ENCODE results near the gene CHD2. TPM values are rescaled to one million over a fixed set of nuclear protein-coding genes. Genes with fewer than 3 reads are reported as not detected.

The CHD2 gene
- total and polyA plus RNA-seq, 3 experiments from 2014 or later: 80.3 to 109 (median 99.0) TPM

GRCh38 chr15:92902737-92903593 is 2.8 kb downstream of the CHD2 start:
- Histone ChIP-seq H3K4me3 (ENCODE audit: low read length) (peak overlapping the region; percentile 80), H3K9me3 (ENCODE audit: low read length) (no peaks in the 10 kb centered on the region), H3K27ac (ENCODE audit: low read depth, low read length) (peak overlapping the region; percentile 97), H3K27me3 (ENCODE audit: insufficient read depth, low read length, poor library complexity, severe bottlenecking) (no peaks in the 10 kb centered on the region), H3K36me3 (ENCODE audit: insufficient read depth, low read length) (peaks cover 4% of the 10 kb centered on the region), H3K4me1 (ENCODE audit: insufficient read depth, low read length) (peaks cover 54% of the 10 kb centered on the region)
- DNase-seq: no peak
- CTCF ChIA-PET: interaction anchor here (0.9 to 6.9 kb wide), 7 partner anchors 10 to 106 kb away, joined by 3 to 79 read pairs (median 8); no protein-coding TSS in a partner anchor
- Mint-ChIP-seq H3K36me3 (peaks cover 13 to 62% (median 14%) of the 10 kb centered on the region in 3 donors), H3K27me3 (peaks cover 0 to 12% of the 10 kb centered on the region in 2 donors), H3K4me1 (peaks cover 63 to 74% (median 70%) of the 10 kb centered on the region in 3 donors), H3K27ac (peak overlapping the region; percentile 95 to 100 (median 99)), H3K9me3 (peaks cover 0 to 8% (median 0%) of the 10 kb centered on the region in 5 donors), H3K4me3 (peak overlapping the region; percentile 90 to 100 (median 91))
- POLR2A ChIA-PET: interaction anchor here (0.5 to 11.5 kb wide), 8 partner anchors 11 to 106 kb away, joined by 3 to 455 read pairs (median 8); no protein-coding TSS in a partner anchor

GRCh38 chr15:92903631-92903965 is 3.5 kb downstream of the CHD2 start:
- Mint-ChIP-seq H3K4me1 (peaks cover 64 to 74% (median 70%) of the 10 kb centered on the region in 3 donors), H3K27ac (peak overlapping the region; percentile 98 to 100 (median 99)), H3K27me3 (peaks cover 0 to 12% of the 10 kb centered on the region in 2 donors), H3K36me3 (peaks cover 10 to 60% (median 10%) of the 10 kb centered on the region in 3 donors), H3K4me3 (peak overlapping the region; percentile 90 to 100 (median 91)), H3K9me3 (peaks cover 0 to 8% (median 0%) of the 10 kb centered on the region in 5 donors)
- peak overlapping the region; percentile 80 for H3K4me3 ChIP-seq (ENCODE audit: low read length)
- no peaks in the 10 kb centered on the region for H3K36me3 ChIP-seq (ENCODE audit: insufficient read depth, low read length)
- DNase-seq: no peak
- H3K4me1 ChIP-seq (ENCODE audit: insufficient read depth, low read length): peaks cover 54% of the 10 kb centered on the region
- H3K27ac ChIP-seq (ENCODE audit: low read depth, low read length): peak overlapping the region; percentile 97
- ChIA-PET CTCF (interaction anchor here (0.9 to 6.9 kb wide), 7 partner anchors 10 to 107 kb away, joined by 3 to 79 read pairs (median 8); no protein-coding TSS in a partner anchor), POLR2A (interaction anchor here (0.6 to 11.5 kb wide), 8 partner anchors 11 to 107 kb away, joined by 3 to 455 read pairs (median 8); no protein-coding TSS in a partner anchor)
- H3K27me3 ChIP-seq (ENCODE audit: insufficient read depth, low read length, poor library complexity, severe bottlenecking): no peaks in the 10 kb centered on the region
- H3K9me3 ChIP-seq (ENCODE audit: low read length): no peaks in the 10 kb centered on the region

- H3K4me1 Mint-ChIP-seq: peaks cover 63 to 74% (median 70%) of the 10 kb centered on the region in 3 donors
- CTCF ChIA-PET: interaction anchor here (0.9 to 6.9 kb wide), 8 partner anchors 10 to 107 kb away, joined by 3 to 79 read pairs (median 6); no protein-coding TSS in a partner anchor
- H3K27ac ChIP-seq (ENCODE audit: low read depth, low read length): peak overlapping the region; percentile 97
- H3K4me3 ChIP-seq (ENCODE audit: low read length): peak overlapping the region; percentile 80
- H3K36me3 ChIP-seq (ENCODE audit: insufficient read depth, low read length): no peaks in the 10 kb centered on the region
- POLR2A ChIA-PET: interaction anchor here (0.9 to 11.5 kb wide), 11 partner anchors 9 to 98 kb away, joined by 3 to 455 read pairs (median 4); no protein-coding TSS in a partner anchor
- no peaks in the 10 kb centered on the region for H3K9me3 ChIP-seq (ENCODE audit: low read length)
- peak overlapping the region; percentile 90 to 100 (median 91) for H3K4me3 Mint-ChIP-seq
- H3K27me3 ChIP-seq (ENCODE audit: insufficient read depth, low read length, poor library complexity, severe bottlenecking): no peaks in the 10 kb centered on the region
- DNase-seq: peak; percentile 99
- H3K27ac Mint-ChIP-seq: peak overlapping the region; percentile 98 to 100 (median 99)
- H3K36me3 Mint-ChIP-seq: peaks cover 6 to 56% (median 7%) of the 10 kb centered on the region in 3 donors
- peaks cover 54% of the 10 kb centered on the region for H3K4me1 ChIP-seq (ENCODE audit: insufficient read depth, low read length)
- H3K9me3 Mint-ChIP-seq: peaks cover 0 to 5% (median 0%) of the 10 kb centered on the region in 5 donors
- peaks cover 0 to 12% of the 10 kb centered on the region in 2 donors for H3K27me3 Mint-ChIP-seq
Measured at GRCh38 chr15:92903966-92904721, 4.0 kb downstream of the CHD2 start.

DNA sequence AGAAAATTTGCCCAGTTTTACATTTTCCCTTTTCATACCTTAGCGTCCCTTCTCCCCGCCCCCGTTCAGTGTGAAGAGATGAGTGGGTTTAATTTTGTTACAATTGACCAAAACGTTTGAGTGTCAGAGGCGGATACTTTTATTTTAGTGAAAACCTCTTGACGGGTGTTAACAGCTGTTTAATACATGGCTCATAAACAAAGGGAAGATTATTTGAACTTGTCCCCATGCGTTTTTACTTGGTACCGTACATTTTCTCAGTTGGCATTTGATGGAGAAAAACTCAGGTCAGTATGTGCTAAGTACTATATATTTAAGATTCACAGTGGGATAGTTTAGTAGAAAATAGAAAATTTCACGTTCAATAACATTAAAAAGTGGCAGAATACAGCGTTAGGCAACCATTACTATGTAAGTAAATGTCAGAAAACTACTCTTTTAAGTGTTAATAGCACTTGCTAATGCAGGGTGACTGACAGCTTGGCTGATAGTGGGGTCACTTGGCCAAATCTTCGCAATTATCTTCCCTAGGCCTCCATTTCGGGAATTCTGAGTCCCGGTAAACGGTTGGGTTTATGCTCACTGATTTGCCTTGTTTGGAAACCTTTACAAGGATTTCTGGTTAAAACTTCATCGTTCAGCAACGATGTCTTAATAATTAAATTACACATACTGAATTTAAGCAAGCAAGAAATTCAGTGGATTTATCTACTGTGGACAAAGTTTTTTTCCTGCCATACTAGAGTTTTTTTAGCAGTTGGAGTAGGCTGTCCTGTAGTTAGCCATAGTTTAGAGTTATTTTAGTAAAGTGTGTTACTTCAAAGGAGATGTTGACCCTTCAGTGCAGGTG is 4.8 kb downstream of the CHD2 start:
- ChIA-PET CTCF (interaction anchor here (0.9 to 6.9 kb wide), 7 partner anchors 10 to 96 kb away, joined by 3 to 79 read pairs (median 20); no protein-coding TSS in a partner anchor), POLR2A (interaction anchor here (1.0 to 11.5 kb wide), 8 partner anchors 10 to 96 kb away, joined by 3 to 455 read pairs (median 24); no protein-coding TSS in a partner anchor)
- Mint-ChIP-seq H3K4me3 (peak overlapping the region; percentile 90 to 100 (median 91)), H3K4me1 (peaks cover 64 to 74% (median 72%) of the 10 kb centered on the region in 3 donors), H3K9me3 (no peaks in the 10 kb centered on the region), H3K27me3 (peaks cover 0 to 9% of the 10 kb centered on the region in 2 donors), H3K27ac (peak overlapping the region; percentile 98 to 100 (median 99)), H3K36me3 (peaks cover 4 to 58% (median 5%) of the 10 kb centered on the region in 3 donors)
- Histone ChIP-seq H3K4me3 (ENCODE audit: low read length) (peak overlapping the region; percentile 56), H3K4me1 (ENCODE audit: insufficient read depth, low read length) (peaks cover 52% of the 10 kb centered on the region), H3K27me3 (ENCODE audit: insufficient read depth, low read length, poor library complexity, severe bottlenecking) (no peaks in the 10 kb centered on the region), H3K36me3 (ENCODE audit: insufficient read depth, low read length) (no peaks in the 10 kb centered on the region), H3K9me3 (ENCODE audit: low read length) (no peaks in the 10 kb centered on the region), H3K27ac (ENCODE audit: low read depth, low read length) (peak overlapping the region; percentile 97)
- DNase-seq: no peak

- peak overlapping the region; percentile 87 to 100 (median 99) for H3K27ac Mint-ChIP-seq
- Histone ChIP-seq H3K9me3 (ENCODE audit: low read length) (no peaks in the 10 kb centered on the region), H3K36me3 (ENCODE audit: insufficient read depth, low read length) (no peaks in the 10 kb centered on the region), H3K4me3 (ENCODE audit: low read length) (peak overlapping the region; percentile 56), H3K27ac (ENCODE audit: low read depth, low read length) (peak overlapping the region; percentile 97), H3K4me1 (ENCODE audit: insufficient read depth, low read length) (peaks cover 61% of the 10 kb centered on the region), H3K27me3 (ENCODE audit: insufficient read depth, low read length, poor library complexity, severe bottlenecking) (no peaks in the 10 kb centered on the region)
- ChIA-PET CTCF (interaction anchor here (0.9 to 6.9 kb wide), 7 partner anchors 9 to 105 kb away, joined by 3 to 79 read pairs (median 20); no protein-coding TSS in a partner anchor), POLR2A (interaction anchor here (4.7 to 11.5 kb wide), 3 partner anchors 8 to 97 kb away, joined by 46 to 455 read pairs (median 73); no protein-coding TSS in a partner anchor)
- H3K9me3 Mint-ChIP-seq: no peaks in the 10 kb centered on the region
- peak in 2 of 5 donors; percentile 43 to 61 for DNase-seq
- H3K4me3 Mint-ChIP-seq: peak overlapping the region; percentile 84 to 98 (median 90)
- peaks cover 0 to 6% of the 10 kb centered on the region in 2 donors for H3K27me3 Mint-ChIP-seq
- H3K4me1 Mint-ChIP-seq: peaks cover 71 to 81% (median 80%) of the 10 kb centered on the region in 3 donors
- peaks cover 0 to 55% (median 7%) of the 10 kb centered on the region in 3 donors for H3K36me3 Mint-ChIP-seq
Measured at GRCh38 chr15:92906020-92906419, 5.9 kb downstream of the CHD2 start.

DNA sequence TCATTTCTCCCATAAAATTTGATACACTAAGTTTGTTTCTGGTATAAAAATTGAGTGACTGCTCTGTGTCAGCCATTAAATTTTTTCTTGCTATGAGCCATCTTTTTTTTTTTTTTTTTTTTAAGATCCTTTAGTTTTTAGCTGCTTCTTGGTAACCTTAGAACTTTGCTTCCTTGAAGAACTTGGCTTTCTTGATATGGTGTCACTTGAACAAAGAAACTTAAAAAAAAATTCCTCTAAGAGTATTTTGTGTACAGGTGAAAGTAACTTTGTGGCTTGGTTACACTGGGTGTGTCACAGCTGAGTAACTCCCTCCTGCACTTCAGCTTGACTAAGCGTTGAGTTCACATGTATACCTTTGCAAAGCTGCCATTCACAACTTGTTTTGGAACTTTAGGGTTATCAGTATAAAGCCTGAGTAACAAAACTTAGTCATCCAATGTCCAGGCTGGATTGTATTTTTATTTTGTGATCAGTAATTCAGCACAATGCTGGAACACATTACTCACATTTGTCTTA is 6.5 kb downstream of the CHD2 start:
- H3K36me3 ChIP-seq (ENCODE audit: insufficient read depth, low read length): no peaks in the 10 kb centered on the region
- Mint-ChIP-seq H3K27me3 (peaks cover 0 to 6% of the 10 kb centered on the region in 2 donors), H3K27ac (peak overlapping the region; percentile 87 to 100 (median 99)), H3K4me1 (peaks cover 77 to 87% (median 86%) of the 10 kb centered on the region in 3 donors), H3K36me3 (peaks cover 0 to 54% (median 10%) of the 10 kb centered on the region in 3 donors), H3K9me3 (no peaks in the 10 kb centered on the region), H3K4me3 (peak overlapping the region; percentile 84 to 98 (median 90))
- H3K27ac ChIP-seq (ENCODE audit: low read depth, low read length): peak overlapping the region; percentile 97
- peaks cover 67% of the 10 kb centered on the region for H3K4me1 ChIP-seq (ENCODE audit: insufficient read depth, low read length)
- peak overlapping the region; percentile 56 for H3K4me3 ChIP-seq (ENCODE audit: low read length)
- POLR2A ChIA-PET: interaction anchor here (1.0 to 11.5 kb wide), 4 partner anchors 8 to 98 kb away, joined by 5 to 455 read pairs (median 60); no protein-coding TSS in a partner anchor
- CTCF ChIA-PET: interaction anchor here (0.7 to 3.3 kb wide), 6 partner anchors 9 to 110 kb away, joined by 3 to 28 read pairs (median 10); no protein-coding TSS in a partner anchor
- peak in 4 of 5 donors; percentile 28 to 59 (median 54) for DNase-seq
- H3K9me3 ChIP-seq (ENCODE audit: low read length): no peaks in the 10 kb centered on the region
- no peaks in the 10 kb centered on the region for H3K27me3 ChIP-seq (ENCODE audit: insufficient read depth, low read length, poor library complexity, severe bottlenecking)
